HEK293T (cell line): ENCODE data around the gene ATAD2B.

Source experiments
- BHLHE40 ChIP-seq: fragments of 450-650 bp; IDR thresholded peaks from 2 replicates; pipeline ENCODE4 v1.6.1; 2016; ENCODE audit warnings: mild to moderate bottlenecking, moderate library complexity, borderline replicate concordance
- CTBP1 ChIP-seq: fragments of 450-650 bp; IDR thresholded peaks from 2 replicates; pipeline ENCODE4 v1.6.1; 2016; ENCODE audit warnings: borderline replicate concordance
- ELF4 ChIP-seq: fragments of 450-650 bp; IDR thresholded peaks from 2 replicates; pipeline ENCODE4 v1.6.1; 2017; ENCODE audit warnings: antibody characterized with exemption
- FOXK2 ChIP-seq: fragments of 450-650 bp; IDR thresholded peaks from 2 replicates; pipeline ENCODE4 v1.6.1; 2016; ENCODE audit warnings: mild to moderate bottlenecking
- FOXM1 ChIP-seq: fragments of 450-650 bp; IDR thresholded peaks from 2 replicates; pipeline ENCODE4 v1.6.1; 2017; ENCODE audit warnings: mild to moderate bottlenecking, borderline replicate concordance
- HDGF ChIP-seq: fragments of 450-650 bp; IDR thresholded peaks from 2 replicates; pipeline ENCODE4 v1.6.1; 2017; ENCODE audit warnings: antibody characterized with exemption, borderline replicate concordance
- L3MBTL2 ChIP-seq: fragments of 450-650 bp; conservative IDR thresholded peaks from 2 replicates; pipeline ENCODE4 v1.6.1; 2016; ENCODE audit warnings: mild to moderate bottlenecking
- NFRKB ChIP-seq: fragments of 450-650 bp; IDR thresholded peaks from 2 replicates; pipeline ENCODE4 v1.6.1; 2016; ENCODE audit warnings: mild to moderate bottlenecking, moderate library complexity
- SP1 ChIP-seq: fragments of 450-650 bp; IDR thresholded peaks from 2 replicates; pipeline ENCODE4 v1.6.1; 2017
- SUZ12 ChIP-seq: fragments of 450-650 bp; IDR thresholded peaks from 2 replicates; pipeline ENCODE4 v1.6.1; 2016; ENCODE audit warnings: mild to moderate bottlenecking
- TARDBP ChIP-seq: fragments of 450-650 bp; IDR thresholded peaks from 2 replicates; pipeline ENCODE4 v1.6.1; 2016
- ZNF384 ChIP-seq: fragments of 450-650 bp; IDR thresholded peaks from 2 replicates; pipeline ENCODE4 v1.6.1; 2016
- TF ChIP-seq, protein P1 (sequence below): fragments of 450-650 bp; IDR thresholded peaks from 2 replicates; pipeline ENCODE4 v1.6.1; 2016

DNA sequence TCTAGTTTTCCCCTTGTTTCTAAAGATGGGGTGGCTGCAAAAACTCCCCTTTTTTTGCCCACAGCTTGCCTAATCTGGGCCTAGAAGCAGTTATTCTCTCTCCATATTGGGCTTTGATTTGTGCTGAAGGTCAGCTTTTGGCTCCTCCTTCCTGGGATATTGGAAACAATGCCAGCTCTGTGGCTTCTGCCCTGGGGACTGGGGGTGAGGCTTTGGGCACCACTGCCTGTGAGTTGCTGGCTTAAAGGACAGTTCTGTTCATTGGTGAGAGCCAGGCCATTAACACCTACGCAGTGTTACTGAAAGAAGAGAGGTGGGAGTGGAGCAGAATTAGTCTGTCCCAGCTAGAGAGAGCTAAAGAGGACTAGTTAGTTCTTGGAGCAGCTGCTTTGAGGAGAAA is 17.6 kb upstream of the ATAD2B start:
- no peak for TF ChIP-seq HDGF
- TF ChIP-seq FOXM1: no peak
- TF ChIP-seq TARDBP: no peak
- TF ChIP-seq BHLHE40: no peak
- no peak for TF ChIP-seq SP1
- TF ChIP-seq ZNF384: no peak
- TF ChIP-seq, protein P1, sequence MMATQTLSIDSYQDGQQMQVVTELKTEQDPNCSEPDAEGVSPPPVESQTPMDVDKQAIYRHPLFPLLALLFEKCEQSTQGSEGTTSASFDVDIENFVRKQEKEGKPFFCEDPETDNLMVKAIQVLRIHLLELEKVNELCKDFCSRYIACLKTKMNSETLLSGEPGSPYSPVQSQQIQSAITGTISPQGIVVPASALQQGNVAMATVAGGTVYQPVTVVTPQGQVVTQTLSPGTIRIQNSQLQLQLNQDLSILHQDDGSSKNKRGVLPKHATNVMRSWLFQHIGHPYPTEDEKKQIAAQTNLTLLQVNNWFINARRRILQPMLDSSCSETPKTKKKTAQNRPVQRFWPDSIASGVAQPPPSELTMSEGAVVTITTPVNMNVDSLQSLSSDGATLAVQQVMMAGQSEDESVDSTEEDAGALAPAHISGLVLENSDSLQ: no peak
- TF ChIP-seq FOXK2: no peak
- TF ChIP-seq CTBP1: no peak
- TF ChIP-seq L3MBTL2: no peak
- TF ChIP-seq SUZ12: no peak
- no peak for TF ChIP-seq NFRKB
- no peak for TF ChIP-seq ELF4
